ENCODE data around the gene TPCN1.

- TF ChIP-seq CTCF (IDR thresholded peaks at IDR 0.05; ENCODE audit: insufficient read depth, low read depth, low read length) (no peak), EZH2 (IDR thresholded peaks at IDR 0.05; ENCODE audit: insufficient read depth, low read length) (no peak)
These were observed 46.4 kb downstream of the TPCN1 start for GRCh38 chr12:113267621-113268020.
